ENCODE results near the gene SRBD1.
A peak's percentile ranks its signal among the peaks of the same experiment; 100 is the strongest.

SRBD1 gene

GRCh38 chr2:45611020-45611859 lies at the start of gene SRBD1:
SRBD1 (minus strand) TSS chr2:45611267; CDS start chr2:45605441, 5,826 bp downstream.
- DNase-seq = peak; percentile 84

GRCh38 chr2:45654250-45654649 lies 43.2 kb upstream of the SRBD1 start:
- DNase-seq = no peak

GRCh38 chr2:45653122-45653913 lies 42.3 kb upstream of the SRBD1 start:
- DNase-seq = no peak

GRCh38 chr2:45652090-45653031 lies 41.3 kb upstream of the SRBD1 start:
- no peak for DNase-seq

GRCh38 chr2:45651415-45652089 lies 40.5 kb upstream of the SRBD1 start, which contains the start of gene PRKCE:
PRKCE (plus strand) TSS chr2:45651675.
- no peak for DNase-seq

GRCh38 chr2:45650851-45651414 lies 39.9 kb upstream of the SRBD1 start:
- DNase-seq = peak; percentile 70

- DNase-seq = no peak
Observed at GRCh38 chr2:45649858-45650811, 39.1 kb upstream of the SRBD1 start.

GRCh38 chr2:45649462-45649857 lies 38.4 kb upstream of the SRBD1 start:
- no peak for DNase-seq

- no peak for DNase-seq
Observed at GRCh38 chr2:45648636-45649035, 37.6 kb upstream of the SRBD1 start.

GRCh38 chr2:45647986-45648520 lies 37.0 kb upstream of the SRBD1 start:
- DNase-seq = no peak

GRCh38 chr2:45647356-45647755 lies 36.3 kb upstream of the SRBD1 start:
- DNase-seq = no peak

- no peak for DNase-seq
Observed at GRCh38 chr2:45646289-45646688, 35.2 kb upstream of the SRBD1 start.

- DNase-seq = peak; percentile 38
Observed at GRCh38 chr2:45643543-45644542, 32.8 kb upstream of the SRBD1 start.

- DNase-seq = no peak
Observed at GRCh38 chr2:45643095-45643494, 32.0 kb upstream of the SRBD1 start.

GRCh38 chr2:45640576-45640975 lies 29.5 kb upstream of the SRBD1 start:
- DNase-seq = no peak

- DNase-seq = no peak
Observed at GRCh38 chr2:45637440-45637839, 26.4 kb upstream of the SRBD1 start.

GRCh38 chr2:45636008-45636407 lies 24.9 kb upstream of the SRBD1 start:
- no peak for DNase-seq

GRCh38 chr2:45634223-45634622 lies 23.2 kb upstream of the SRBD1 start:
- DNase-seq = no peak

GRCh38 chr2:45631955-45632354 lies 20.9 kb upstream of the SRBD1 start:
- no peak for DNase-seq
